ENCODE data around the gene CUBN.

The CUBN gene

DNA sequence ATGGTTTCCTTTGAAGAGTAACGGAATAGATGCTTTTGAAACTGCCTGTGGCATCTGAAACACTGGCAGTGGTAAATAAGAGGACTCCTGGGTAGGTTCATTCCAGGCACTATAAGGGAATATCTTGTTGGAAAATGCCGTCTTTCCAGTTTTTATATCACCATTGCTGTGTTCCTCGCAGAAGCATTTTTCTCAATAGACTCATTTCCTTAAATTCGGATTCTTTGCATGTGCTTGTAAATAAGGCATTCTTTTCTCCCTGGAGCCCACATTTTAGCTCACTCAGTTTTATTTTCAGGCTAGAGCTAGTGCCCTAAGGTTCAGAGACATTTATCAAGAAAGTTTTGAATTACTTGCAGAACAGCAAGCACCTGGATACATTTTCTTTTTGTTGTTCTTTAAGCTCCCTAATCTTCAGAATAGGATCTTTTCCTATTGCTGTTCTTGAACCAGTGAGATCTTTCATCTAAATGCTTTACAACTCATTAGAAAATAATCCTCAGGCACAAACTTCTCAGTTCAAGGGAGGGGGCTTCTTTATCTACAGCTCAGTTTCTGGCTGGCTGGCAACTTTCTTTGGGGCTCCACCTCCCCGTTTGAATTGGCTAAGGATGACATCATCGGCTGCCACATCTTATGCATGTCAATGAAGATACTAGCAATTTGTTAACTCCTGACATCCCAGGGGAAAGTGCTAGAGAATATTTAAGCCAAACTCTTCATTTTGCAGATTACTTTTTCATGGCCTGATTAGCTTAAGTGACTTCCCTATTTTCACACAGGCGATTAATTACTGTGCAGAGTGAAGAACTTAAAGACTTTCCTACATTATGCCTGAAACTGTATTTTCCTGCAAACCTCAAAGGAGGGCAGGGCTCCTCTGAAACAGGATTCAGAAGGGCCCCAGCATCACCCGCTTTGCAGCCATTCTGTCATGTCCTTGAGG is 178.7 kb downstream of the CUBN start:
- Histone ChIP-seq H3K9me3 (no peaks in the 10 kb centered on the region), H3K36me3 (replicated peaks) (no peaks in the 10 kb centered on the region), H3K27me3 (ENCODE audit: low read depth) (no peaks in the 10 kb centered on the region), H3K4me1 (peaks cover 3% of the 10 kb centered on the region), H3K4me3 (no peak overlapping the region)
- peak; percentile 34 to 61 for DNase-seq (ENCODE audit: low spot score in 2 of 2)
- in situ Hi-C loops (cut with MboI; ENCODE audit: low sequenced_read_pairs): no loop called here

DNA sequence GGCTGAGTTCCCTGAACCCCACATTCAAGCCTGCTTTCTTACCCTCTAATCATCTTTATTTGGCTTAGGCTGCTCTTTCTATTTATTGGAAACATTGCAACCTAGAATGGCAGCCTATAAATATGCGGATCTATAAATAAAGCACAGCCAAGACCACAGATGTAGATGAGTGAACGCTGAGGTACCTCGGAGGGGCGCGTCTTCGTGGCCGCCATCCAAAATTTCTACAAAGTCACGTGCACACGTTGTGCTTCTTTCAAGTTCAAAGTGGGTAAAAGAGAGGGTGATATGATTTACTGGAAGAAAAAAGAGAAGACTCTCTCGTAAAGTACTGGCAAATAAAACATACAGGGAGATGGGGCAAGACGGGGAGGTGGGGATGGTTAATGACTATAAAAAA is 179.8 kb downstream of the CUBN start:
- Histone ChIP-seq H3K4me1 (peaks cover 3% of the 10 kb centered on the region), H3K4me3 (no peak overlapping the region), H3K36me3 (replicated peaks) (no peaks in the 10 kb centered on the region), H3K9me3 (no peaks in the 10 kb centered on the region), H3K27me3 (ENCODE audit: low read depth) (no peaks in the 10 kb centered on the region)
- in situ Hi-C loops (cut with MboI; ENCODE audit: low sequenced_read_pairs): no loop called here
- no peak for DNase-seq (ENCODE audit: low spot score in 2 of 2)

- Histone ChIP-seq H3K4me1 (peaks cover 10% of the 10 kb centered on the region), H3K36me3 (replicated peaks) (no peaks in the 10 kb centered on the region), H3K4me3 (no peak overlapping the region), H3K9me3 (no peaks in the 10 kb centered on the region), H3K27me3 (ENCODE audit: low read depth) (no peaks in the 10 kb centered on the region)
- in situ Hi-C loops (cut with MboI; ENCODE audit: low sequenced_read_pairs): no loop called here
- DNase-seq (ENCODE audit: low spot score in 2 of 2): no peak
Observed at GRCh38 chr10:16948361-16948760, 181.2 kb downstream of the CUBN start.

- H3K9me3 ChIP-seq: no peaks in the 10 kb centered on the region
- H3K36me3 ChIP-seq (replicated peaks): no peaks in the 10 kb centered on the region
- no peak for DNase-seq (ENCODE audit: low spot score in 2 of 2)
- no peak overlapping the region for H3K4me3 ChIP-seq
- peaks cover 10% of the 10 kb centered on the region; the same call in 1 of the 2 replicates for H3K4me1 ChIP-seq
- in situ Hi-C loops (cut with MboI; ENCODE audit: low sequenced_read_pairs): no loop called here
- H3K27me3 ChIP-seq (ENCODE audit: low read depth): no peaks in the 10 kb centered on the region
Observed at GRCh38 chr10:16947069-16947468, 182.5 kb downstream of the CUBN start.

GRCh38 chr10:16945593-16945992 is 184.0 kb downstream of the CUBN start:
- Histone ChIP-seq H3K4me3 (no peak overlapping the region), H3K36me3 (replicated peaks) (no peaks in the 10 kb centered on the region), H3K4me1 (peaks cover 7% of the 10 kb centered on the region; the same call in 1 of the 2 replicates), H3K9me3 (no peaks in the 10 kb centered on the region), H3K27me3 (ENCODE audit: low read depth) (no peaks in the 10 kb centered on the region)
- no peak for DNase-seq (ENCODE audit: low spot score in 2 of 2)
- in situ Hi-C loops (cut with MboI; ENCODE audit: low sequenced_read_pairs): no loop called here

DNA sequence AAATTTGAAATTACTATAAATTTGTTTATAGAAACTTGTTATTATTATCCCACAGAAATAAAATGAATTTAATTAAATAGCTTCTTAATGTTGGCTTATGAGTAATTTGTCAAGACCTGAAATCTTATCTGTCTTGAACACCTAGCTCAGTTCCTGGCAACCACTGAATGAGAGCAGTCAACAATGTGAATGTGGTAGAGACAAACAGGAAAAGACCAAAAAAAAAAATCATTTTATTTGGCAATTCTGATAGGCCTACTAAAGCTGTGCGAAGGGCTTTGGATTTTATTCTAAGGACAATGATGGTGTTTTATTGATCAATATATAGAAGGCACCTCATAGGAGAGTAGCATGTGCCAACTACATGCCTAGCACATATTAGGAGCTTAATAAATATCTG is 184.6 kb downstream of the CUBN start:
- no peak for DNase-seq (ENCODE audit: low spot score in 2 of 2)
- in situ Hi-C loops (cut with MboI; ENCODE audit: low sequenced_read_pairs): no loop called here
- Histone ChIP-seq H3K27me3 (ENCODE audit: low read depth) (no peaks in the 10 kb centered on the region), H3K4me1 (peaks cover 7% of the 10 kb centered on the region; the same call in 1 of the 2 replicates), H3K4me3 (no peak overlapping the region), H3K36me3 (replicated peaks) (no peaks in the 10 kb centered on the region), H3K9me3 (no peaks in the 10 kb centered on the region)

DNA sequence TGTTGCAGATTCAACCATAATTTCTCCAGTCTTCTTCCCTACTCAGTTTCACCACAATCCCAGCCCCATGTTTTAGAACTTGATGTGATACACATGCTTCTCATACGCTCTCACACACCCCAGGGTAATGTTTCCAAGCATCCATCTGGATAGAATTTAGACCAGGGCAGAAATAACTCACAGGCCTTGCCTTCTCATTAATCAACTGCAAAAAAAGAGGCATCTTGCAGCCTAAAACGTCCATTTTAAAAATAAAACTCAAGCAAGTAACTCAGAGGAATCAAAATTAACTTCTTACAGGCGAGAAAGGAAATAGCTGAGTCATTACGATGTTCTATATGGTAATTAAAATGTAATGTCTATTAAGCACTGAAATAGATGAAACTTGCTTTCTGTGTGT is 185.2 kb downstream of the CUBN start:
- in situ Hi-C loops (cut with MboI; ENCODE audit: low sequenced_read_pairs): no loop called here
- H3K4me1 ChIP-seq: peaks cover 7% of the 10 kb centered on the region; the same call in 1 of the 2 replicates
- no peak for DNase-seq (ENCODE audit: low spot score in 2 of 2)
- no peaks in the 10 kb centered on the region for H3K36me3 ChIP-seq (replicated peaks)
- no peaks in the 10 kb centered on the region for H3K9me3 ChIP-seq
- H3K27me3 ChIP-seq (ENCODE audit: low read depth): no peaks in the 10 kb centered on the region
- H3K4me3 ChIP-seq: no peak overlapping the region

DNA sequence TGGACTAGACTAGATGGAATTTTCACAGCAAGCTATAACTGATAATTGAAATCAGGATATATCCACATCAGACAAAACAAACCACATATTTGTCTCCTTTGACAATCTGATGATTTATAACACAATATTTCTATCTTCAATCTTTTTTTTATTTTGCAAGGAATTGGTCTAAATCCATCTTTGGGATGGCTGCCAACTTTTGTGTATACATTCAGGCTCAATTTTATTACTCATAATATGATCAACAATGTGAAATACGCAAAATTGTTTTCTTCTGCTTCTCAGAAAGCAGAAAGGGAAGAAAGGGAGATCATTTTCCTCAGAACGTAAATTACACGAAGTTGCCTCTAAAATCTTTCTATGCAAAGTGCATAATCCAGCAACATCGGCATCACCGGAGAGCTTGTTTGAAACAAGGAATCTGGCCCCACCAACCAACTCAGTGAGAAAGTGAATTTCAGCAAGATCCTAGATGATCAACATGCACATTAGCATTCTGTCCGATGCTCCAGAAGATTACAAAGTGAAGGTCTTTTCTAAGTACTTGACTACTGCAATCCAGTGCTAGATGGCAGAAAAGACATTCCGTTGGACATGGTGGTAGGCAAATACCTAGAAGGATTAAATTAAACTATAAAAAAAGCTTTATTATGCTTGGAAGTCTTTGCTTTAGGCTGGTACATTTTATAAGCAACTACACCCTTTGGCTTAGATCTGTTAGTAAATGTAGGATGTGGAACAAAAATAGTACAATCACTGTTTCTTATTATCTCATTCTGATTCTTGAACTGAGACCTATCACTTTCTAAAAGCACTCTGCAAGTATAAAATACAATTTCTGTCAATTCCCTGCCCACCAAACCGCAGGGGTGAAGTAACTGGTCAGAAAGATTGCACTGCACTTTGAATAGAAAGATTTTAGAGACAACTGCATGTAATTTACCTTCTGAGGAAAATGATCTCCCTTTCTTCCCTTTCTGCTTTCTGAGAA is 186.0 kb downstream of the CUBN start:
- Histone ChIP-seq H3K4me3 (no peak overlapping the region), H3K36me3 (replicated peaks) (no peaks in the 10 kb centered on the region), H3K9me3 (no peaks in the 10 kb centered on the region), H3K4me1 (peaks cover 7% of the 10 kb centered on the region; the same call in 1 of the 2 replicates), H3K27me3 (ENCODE audit: low read depth) (no peaks in the 10 kb centered on the region)
- peak in 1 of 2 experiments; percentile 10 for DNase-seq (ENCODE audit: low spot score in 2 of 2)
- in situ Hi-C loops (cut with MboI; ENCODE audit: low sequenced_read_pairs): no loop called here

DNA sequence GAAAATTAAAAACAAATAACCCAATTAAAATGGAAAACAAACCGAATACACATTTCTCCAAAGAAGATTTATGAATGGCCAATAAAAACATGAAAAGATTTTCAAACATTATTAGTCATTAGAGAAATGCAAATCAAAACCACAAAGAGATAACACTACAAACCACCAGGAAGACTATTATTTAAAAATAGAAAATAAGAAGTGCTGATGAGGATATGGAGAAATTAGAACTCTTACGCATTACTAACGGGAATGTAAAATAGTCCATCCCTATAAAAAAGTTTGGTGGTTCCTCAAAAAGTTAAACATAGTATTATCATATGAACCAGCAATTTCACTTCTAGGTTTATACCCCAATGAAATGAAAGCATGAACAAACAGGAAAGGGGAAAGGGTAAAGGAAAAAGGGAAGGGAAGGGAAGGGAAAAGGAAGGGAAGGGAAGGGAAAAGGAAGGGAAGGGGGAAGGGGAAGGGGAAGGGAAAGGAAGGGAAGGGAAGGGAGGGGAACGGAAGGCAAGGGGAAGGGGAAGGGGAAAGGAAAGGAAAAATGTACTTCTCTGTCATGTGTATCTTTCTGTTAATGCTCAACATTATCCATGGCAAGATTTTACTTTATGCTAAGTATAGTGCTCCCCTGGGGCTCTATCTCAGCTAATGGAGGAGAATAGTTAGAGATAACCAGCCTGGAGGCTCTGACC is 187.1 kb downstream of the CUBN start:
- Histone ChIP-seq H3K36me3 (replicated peaks) (no peaks in the 10 kb centered on the region), H3K4me1 (peaks cover 7% of the 10 kb centered on the region; the same call in 1 of the 2 replicates), H3K27me3 (ENCODE audit: low read depth) (no peaks in the 10 kb centered on the region), H3K9me3 (no peaks in the 10 kb centered on the region), H3K4me3 (no peak overlapping the region)
- no peak for DNase-seq (ENCODE audit: low spot score in 2 of 2)
- in situ Hi-C loops (cut with MboI; ENCODE audit: low sequenced_read_pairs): no loop called here

DNA sequence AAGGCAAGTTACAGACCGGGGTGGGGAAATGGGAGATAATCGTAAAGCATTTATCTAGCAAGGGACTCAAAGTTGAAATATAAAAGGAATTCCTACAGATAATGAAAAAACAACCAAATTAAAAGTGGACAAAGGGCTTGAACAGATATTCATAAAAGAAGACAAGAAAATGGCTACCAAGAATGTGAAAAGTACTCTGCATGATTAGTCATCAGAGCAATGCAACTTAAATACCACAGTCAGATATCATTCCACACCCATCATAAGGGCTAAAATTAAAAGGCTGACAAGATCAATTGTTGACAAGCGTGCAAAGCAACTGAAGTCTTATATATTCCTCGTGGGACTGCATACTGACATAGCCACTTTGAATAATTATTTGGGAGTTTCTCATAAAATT is 187.7 kb downstream of the CUBN start:
- H3K36me3 ChIP-seq (replicated peaks): no peaks in the 10 kb centered on the region
- in situ Hi-C loops (cut with MboI; ENCODE audit: low sequenced_read_pairs): no loop called here
- no peaks in the 10 kb centered on the region for H3K9me3 ChIP-seq

GRCh38 chr10:16941067-16941466 is 188.5 kb downstream of the CUBN start:
- Histone ChIP-seq H3K9me3 (no peaks in the 10 kb centered on the region), H3K36me3 (replicated peaks) (no peaks in the 10 kb centered on the region), H3K4me1 (peaks cover 7% of the 10 kb centered on the region; the same call in 1 of the 2 replicates), H3K4me3 (no peak overlapping the region), H3K27me3 (ENCODE audit: low read depth) (no peaks in the 10 kb centered on the region)
- no peak for DNase-seq (ENCODE audit: low spot score in 2 of 2)
- in situ Hi-C loops (cut with MboI; ENCODE audit: low sequenced_read_pairs): no loop called here

More for the DNA sequence above, 187.7 kb downstream of the CUBN start:
- DNase-seq (ENCODE audit: low spot score in 2 of 2): no peak
- H3K27me3 ChIP-seq (ENCODE audit: low read depth): no peaks in the 10 kb centered on the region
- peaks cover 7% of the 10 kb centered on the region; the same call in 1 of the 2 replicates for H3K4me1 ChIP-seq
- no peak overlapping the region for H3K4me3 ChIP-seq

DNA sequence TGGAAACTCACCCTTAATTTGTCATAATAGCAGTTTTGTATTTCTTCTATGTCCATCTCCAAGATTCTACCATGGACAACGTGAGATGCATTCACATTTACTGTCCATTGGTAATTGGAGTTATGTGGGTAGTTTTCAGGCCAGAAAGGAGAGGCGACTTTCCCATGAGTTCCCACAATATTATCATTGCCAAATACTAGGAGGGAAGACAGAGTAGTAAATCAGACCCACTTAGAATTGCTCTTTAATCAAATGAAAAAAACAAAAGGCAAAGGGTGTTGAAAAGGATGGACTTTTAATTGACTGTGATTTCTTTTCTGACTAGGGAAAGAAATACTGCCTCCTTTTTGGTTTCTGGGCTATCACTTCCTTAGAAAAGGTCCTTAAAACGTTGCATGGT is 190.7 kb downstream of the CUBN start:
- Histone ChIP-seq H3K27me3 (ENCODE audit: low read depth) (no peaks in the 10 kb centered on the region), H3K9me3 (no peaks in the 10 kb centered on the region), H3K4me3 (no peak overlapping the region), H3K36me3 (replicated peaks) (no peaks in the 10 kb centered on the region), H3K4me1 (peaks cover 1% of the 10 kb centered on the region; the same call in 1 of the 2 replicates)
- no peak for DNase-seq (ENCODE audit: low spot score in 2 of 2)
- in situ Hi-C loops (cut with MboI; ENCODE audit: low sequenced_read_pairs): no loop called here

GRCh38 chr10:16934461-16934860 is 195.2 kb downstream of the CUBN start:
- Histone ChIP-seq H3K27me3 (ENCODE audit: low read depth) (no peaks in the 10 kb centered on the region), H3K4me1 (no peaks in the 10 kb centered on the region), H3K4me3 (no peak overlapping the region), H3K36me3 (replicated peaks) (no peaks in the 10 kb centered on the region), H3K9me3 (no peaks in the 10 kb centered on the region)
- in situ Hi-C loops (cut with MboI; ENCODE audit: low sequenced_read_pairs): no loop called here
- no peak for DNase-seq (ENCODE audit: low spot score in 2 of 2)
